ENCODE results near the gene DMAP1. TPM values are rescaled to one million over a fixed set of nuclear protein-coding genes. Genes with fewer than 3 reads are reported as not detected.

DMAP1 gene
- total RNA-seq, 1 experiment from 2014 or later = 40.9 TPM

GRCh38 chr1:44235808-44236207 lies 22.5 kb downstream of the DMAP1 start (continued):
- no peak for TF ChIP-seq MLX (CRISPR knock-in tag; IDR thresholded peaks at IDR 0.05)
- no peak for TF ChIP-seq NR2C2 (CRISPR knock-in tag; IDR thresholded peaks at IDR 0.05)

GRCh38 chr1:44236490-44237272 lies 23.4 kb downstream of the DMAP1 start:
- ChIA-PET CTCF (interaction anchor here (1.2 to 2.0 kb wide), 3 partner anchors 8 to 419 kb away, joined by 3 to 12 read pairs (median 8); no protein-coding TSS in a partner anchor), POLR2A (no interaction called here)
- Mint-ChIP-seq H3K36me3 (0 out of 2 replicates have a peak, but pooled peaks cover 1% of the 10 kb centered on the region), H3K4me1 (peaks cover 29% of the 10 kb centered on the region), H3K4me3 (no peak overlapping the region), H3K9me3 (no peaks in the 10 kb centered on the region), H3K27me3 (ENCODE audit: low read depth) (no peaks in the 10 kb centered on the region), H3K27ac (no peak overlapping the region)
- DNase-seq (ENCODE audit: low spot score) (no peak), ATAC-seq (no peak)
- TF ChIP-seq ZNF512 (CRISPR knock-in tag; IDR thresholded peaks at IDR 0.05; ENCODE audit: borderline replicate concordance) (no peak), ATF3 (CRISPR knock-in tag; conservative IDR thresholded peaks at IDR 0.05) (no peak), NFATC4 (CRISPR knock-in tag; IDR thresholded peaks at IDR 0.05) (no peak)

GRCh38 chr1:44237721-44238457 lies 24.6 kb downstream of the DMAP1 start:
- DNase-seq (ENCODE audit: low spot score) (peak; percentile 89), ATAC-seq (peak; percentile 98)
- H3K27me3 Mint-ChIP-seq (ENCODE audit: low read depth) = no peaks in the 10 kb centered on the region
- H3K4me3 Mint-ChIP-seq = peak overlapping the region; percentile 44
- H3K27ac Mint-ChIP-seq = peak overlapping the region; percentile 46
- H3K9me3 Mint-ChIP-seq = no peaks in the 10 kb centered on the region
- peaks cover 36% of the 10 kb centered on the region for H3K4me1 Mint-ChIP-seq
- POLR2A ChIA-PET = no interaction called here
- H3K36me3 Mint-ChIP-seq = no peaks in the 10 kb centered on the region
- CTCF ChIA-PET = interaction anchor here (0.5 to 2.7 kb wide), 31 partner anchors 9 to 371 kb away, joined by 3 to 19 read pairs (median 4); no protein-coding TSS in a partner anchor
- TF ChIP-seq ATF1 (CRISPR knock-in tag; IDR thresholded peaks at IDR 0.05) = no peak
- TF ChIP-seq TEAD1 (CRISPR knock-in tag; IDR thresholded peaks at IDR 0.05) = no peak
- no peak for TF ChIP-seq ATF2 (CRISPR knock-in tag; IDR thresholded peaks at IDR 0.05; ENCODE audit: borderline replicate concordance, low read depth)
- TF ChIP-seq MAX (CRISPR knock-in tag; IDR thresholded peaks at IDR 0.05) = 0 out of 2 replicates have a peak, but pooled peaks have one; percentile 31
- no peak for TF ChIP-seq NR2C2 (CRISPR knock-in tag; IDR thresholded peaks at IDR 0.05)
- no peak for TF ChIP-seq AFF4 (CRISPR knock-in tag; IDR thresholded peaks at IDR 0.05; ENCODE audit: borderline replicate concordance)
- no peak for TF ChIP-seq ZBTB43 (CRISPR knock-in tag; IDR thresholded peaks at IDR 0.05)
- TF ChIP-seq MYBL2 (CRISPR knock-in tag; IDR thresholded peaks at IDR 0.05) = no peak
- no peak for TF ChIP-seq SOX15 (CRISPR knock-in tag; IDR thresholded peaks at IDR 0.05)
- no peak for TF ChIP-seq PREB (CRISPR knock-in tag; IDR thresholded peaks at IDR 0.05; ENCODE audit: borderline replicate concordance)
- no peak for TF ChIP-seq TP53 (CRISPR knock-in tag; IDR thresholded peaks at IDR 0.05)
- TF ChIP-seq CTCF (IDR thresholded peaks at IDR 0.05) = peak; percentile 39; the same call in 1 of the 2 replicates
